GM21786 (cell line): ENCODE results near the gene FAF2.
"Not testable (repeated sequence)": the region's sequence is repeated elsewhere in the genome, so short reads cannot be mapped to it uniquely, and the experiment has no call there.

Experiments
- ATAC-seq: cut with Tn5 transposase; IDR thresholded peaks from one replicate; pipeline ENCODE4 v1.9.1; 2021; ENCODE audit not compliant: unreplicated experiment

Gene FAF2

GRCh38 chr5:176541338-176542134 is 93.4 kb downstream of the FAF2 start:
- no peak for ATAC-seq

DNA sequence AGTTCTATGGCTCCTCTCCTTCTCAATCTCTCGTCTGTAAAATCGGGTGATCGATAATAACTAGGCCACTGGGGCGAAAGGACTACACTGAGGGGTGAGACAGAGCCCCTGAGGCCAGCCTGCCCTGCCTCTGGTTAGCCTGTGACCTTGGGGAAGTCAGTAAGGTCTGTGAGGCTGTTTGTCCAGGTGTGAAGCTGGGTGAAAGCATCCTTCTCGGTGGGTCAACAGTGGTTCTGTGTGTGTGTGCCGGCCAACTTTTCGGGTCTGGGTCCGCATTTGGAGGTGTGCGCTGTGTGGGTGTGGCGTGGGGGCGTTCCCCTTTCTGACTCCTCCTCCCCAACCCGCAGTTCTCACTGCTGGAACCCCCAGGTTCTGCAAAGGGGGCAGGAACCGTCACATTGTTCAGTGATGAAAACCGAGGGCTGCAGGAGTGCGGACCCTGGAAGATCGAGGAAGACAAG is 94.0 kb downstream of the FAF2 start:
- no peak for ATAC-seq

GRCh38 chr5:176542596-176543427 is 94.6 kb downstream of the FAF2 start:
- peak; percentile 36 for ATAC-seq

DNA sequence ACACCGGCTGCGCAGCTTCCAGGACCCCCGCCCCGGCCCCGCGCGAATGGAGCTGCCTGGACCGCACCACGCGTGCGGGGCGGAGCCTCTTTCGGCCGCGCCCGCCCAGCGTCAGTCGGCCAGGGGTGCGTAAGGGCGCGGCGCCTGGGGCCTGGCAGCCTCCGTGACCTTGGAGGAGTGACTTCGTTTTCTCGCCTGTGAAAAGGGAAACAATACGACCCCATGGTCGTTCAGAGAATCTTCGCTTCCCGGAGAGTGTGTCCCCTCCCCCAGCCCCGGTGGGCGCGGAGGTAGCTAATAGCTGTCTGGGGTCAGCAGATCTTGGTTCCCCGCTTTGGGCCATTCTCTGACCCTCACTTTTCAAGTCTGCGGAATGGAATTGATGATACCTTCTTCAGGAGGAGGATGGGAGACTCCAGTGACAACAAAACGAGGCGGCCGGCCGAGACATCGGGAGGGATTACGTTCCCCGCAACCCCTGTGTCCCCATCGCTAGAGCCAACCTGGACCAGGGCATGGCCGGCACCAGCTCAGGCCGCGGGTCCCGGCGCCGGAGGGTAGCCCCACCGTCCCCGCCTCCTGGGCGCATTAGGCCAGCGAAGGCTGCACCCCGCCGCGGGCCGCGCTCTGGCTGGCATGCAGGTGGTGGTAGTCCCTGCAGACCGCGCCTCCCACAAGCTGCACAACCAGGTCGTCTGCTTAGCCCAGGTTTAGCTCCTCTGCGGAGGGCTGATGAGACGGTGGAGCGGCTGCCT is 95.4 kb downstream of the FAF2 start:
- ATAC-seq = peak; percentile 57

- ATAC-seq = no peak
These were observed 97.2 kb downstream of the FAF2 start for GRCh38 chr5:176545388-176545736.

DNA sequence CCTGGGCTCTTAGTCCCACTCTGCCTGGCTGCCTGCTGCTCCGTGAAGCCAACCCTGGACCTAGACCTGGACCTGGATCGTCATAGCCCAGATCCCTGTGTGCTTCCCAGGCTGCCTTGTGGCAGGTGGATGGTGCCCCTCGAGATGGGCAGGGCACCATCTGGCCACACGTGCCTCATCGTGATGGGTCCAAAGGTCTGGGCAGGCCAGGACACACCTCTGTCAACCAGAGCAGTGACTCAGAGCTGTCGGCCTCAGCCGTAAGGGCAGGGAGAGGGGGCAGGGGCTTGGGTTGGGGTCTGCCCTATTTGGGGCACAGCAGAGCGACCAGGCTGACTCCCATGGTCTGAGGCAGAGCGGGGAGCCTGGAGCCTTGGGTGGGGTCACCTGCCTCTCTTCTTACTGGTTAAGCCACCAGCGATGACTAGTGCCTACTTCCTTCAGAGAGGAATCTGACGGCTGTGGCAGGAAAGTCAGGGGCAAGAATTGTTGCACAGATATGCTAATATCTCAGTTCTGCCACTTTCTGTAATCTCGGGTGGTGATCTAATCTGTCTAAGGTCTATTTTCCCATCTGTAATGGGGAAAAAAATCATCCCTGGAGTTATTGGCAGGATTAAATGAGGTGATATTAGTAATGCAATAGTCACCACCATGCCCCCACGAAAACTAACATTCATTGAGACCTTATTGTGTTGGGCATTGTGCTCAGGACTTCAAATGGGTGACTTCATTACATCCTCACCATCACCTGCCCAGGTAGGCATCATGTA is 97.7 kb downstream of the FAF2 start:
- ATAC-seq = no peak

DNA sequence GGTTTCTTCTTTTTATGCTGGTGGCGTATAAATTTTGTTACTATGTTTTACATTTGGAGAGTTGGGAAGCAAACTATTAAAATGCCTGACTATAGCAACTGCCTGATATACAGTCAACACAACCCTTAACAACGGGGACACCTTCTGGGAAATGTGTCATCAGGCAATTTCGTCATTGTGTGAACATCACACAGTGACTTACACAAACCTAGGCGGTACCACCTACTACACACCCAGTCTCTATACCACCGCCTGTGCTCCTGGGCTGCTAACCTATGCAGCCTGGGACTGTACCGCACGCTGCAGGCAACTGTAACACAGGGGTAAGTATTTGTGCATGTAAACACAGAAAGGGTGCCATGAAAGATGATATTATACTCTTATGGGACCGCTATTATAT is 99.6 kb downstream of the FAF2 start:
- no peak for ATAC-seq

DNA sequence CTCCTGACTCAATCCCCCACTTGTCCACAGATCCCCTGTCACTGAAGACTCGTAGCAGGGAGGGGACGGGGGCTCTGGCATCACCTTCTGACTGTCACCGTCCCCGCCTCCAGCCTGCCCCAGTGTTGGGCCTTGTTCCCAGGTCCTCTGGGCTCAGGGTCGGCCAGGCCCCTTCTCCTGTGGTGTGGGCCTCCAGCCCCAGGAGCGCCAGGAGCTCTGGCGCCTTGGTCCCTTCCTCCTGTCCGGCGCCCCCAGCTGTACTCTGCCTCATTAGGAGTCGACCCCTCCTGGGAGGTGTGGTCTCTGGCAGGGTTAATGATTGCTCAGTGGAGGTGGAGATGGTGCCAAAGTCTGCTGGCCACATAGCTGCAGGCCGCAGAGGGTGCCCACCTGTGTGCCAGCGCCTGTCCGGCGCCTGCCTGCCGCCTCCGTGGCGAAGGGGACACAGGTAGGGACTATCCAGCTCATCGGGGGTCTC is 100.8 kb downstream of the FAF2 start, which contains the start of gene CDHR2:
Gene CDHR2 (plus strand): TSS at position 376 of the 478 bp plus-strand sequence. CDS start 16,011 bp downstream, outside the sequence.
- ATAC-seq = no peak

DNA sequence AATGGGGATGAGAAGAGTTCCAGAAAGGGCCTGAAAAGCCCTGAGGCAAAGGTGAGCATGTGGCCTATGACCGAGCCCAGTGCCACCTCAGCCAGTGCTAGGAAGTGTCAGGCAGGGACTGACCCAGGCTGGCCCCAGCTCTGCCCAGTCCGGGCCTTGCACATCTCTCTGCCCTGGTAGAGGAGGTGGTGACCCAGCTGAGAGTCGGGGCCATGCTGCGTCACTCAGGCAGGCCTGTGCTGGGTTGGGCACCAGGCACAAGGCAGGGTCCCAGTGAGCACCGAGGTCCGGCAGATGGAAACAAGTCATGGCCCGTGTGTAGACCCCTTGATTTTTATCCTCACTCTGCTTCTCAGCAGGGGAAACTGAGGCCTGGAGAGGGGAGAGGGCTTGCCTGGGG is 101.7 kb downstream of the FAF2 start:
- no peak for ATAC-seq

- ATAC-seq = no peak
These were observed 102.2 kb downstream of the FAF2 start for GRCh38 chr5:176550275-176550831.

GRCh38 chr5:176550937-176551336 is 102.8 kb downstream of the FAF2 start:
- ATAC-seq = not testable (repeated sequence)

- ATAC-seq = no peak
These were observed 104.2 kb downstream of the FAF2 start for GRCh38 chr5:176552332-176552869.

- ATAC-seq = no peak
These were observed 105.3 kb downstream of the FAF2 start for GRCh38 chr5:176553260-176554085.

DNA sequence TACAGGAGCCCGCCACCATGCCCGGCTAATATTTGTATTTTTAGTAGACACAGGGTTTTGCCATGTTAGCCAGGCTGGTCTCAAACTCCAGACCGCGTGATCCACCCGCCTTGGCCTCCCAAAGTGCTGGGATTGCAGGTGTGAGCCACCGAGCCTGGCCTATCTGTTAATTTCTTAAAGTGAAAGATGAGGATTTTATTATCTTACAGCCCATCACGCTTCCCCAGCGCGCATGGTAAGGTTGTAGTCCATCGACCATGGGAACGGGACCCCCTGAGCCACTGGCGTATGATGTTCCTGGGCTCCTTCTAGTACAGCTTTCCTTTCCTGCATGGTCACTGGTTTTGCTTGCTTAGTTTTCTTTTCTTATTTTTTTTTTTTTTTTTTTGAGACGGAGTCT is 109.7 kb downstream of the FAF2 start:
- no peak for ATAC-seq
